Testis (tissue), 2 donors: ENCODE results near the gene SINHCAF.

Experiments
- POLR2A ChIP-seq: fragments of 450-650 bp; IDR thresholded peaks from one replicate; pipeline ENCODE4 v1.6.1; 2017; ENCODE audit warnings: antibody characterized with exemption, mild to moderate bottlenecking, moderate library complexity
- TF ChIP-seq, protein P1 (sequence below), 3 experiments: fragments of 450-650 bp in 2 of 3; fragments of 200-600 bp in 1 of 3; sonication (generic) in 1 of 3; IDR thresholded peaks; one replicate each; pipeline ENCODE4 v1.5.1; 2016 to 2019; ENCODE audit warnings: antibody characterized with exemption in 3 of 3, mild to moderate bottlenecking in 2 of 3, moderate library complexity in 1 of 3

DNA sequence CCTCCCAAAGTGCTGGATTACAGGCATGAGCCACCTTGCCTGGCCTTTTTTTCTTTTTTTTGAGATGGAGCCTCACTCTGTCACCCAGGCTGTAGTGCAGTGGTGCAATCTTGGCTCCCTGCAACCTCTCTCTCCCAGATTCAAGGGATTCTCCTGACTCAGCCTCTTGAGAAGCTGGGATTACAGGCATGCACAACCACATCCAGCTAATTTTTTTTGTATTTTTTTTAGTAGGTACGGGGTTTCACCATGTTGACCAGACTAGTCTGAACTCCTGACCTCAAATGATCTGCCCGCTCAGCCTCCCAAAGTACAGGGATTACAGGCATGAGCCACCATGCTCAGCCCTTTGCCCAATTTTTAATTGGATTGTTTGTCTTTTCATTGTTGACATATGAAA is 58.0 kb downstream of the SINHCAF start:
- TF ChIP-seq, protein P1, sequence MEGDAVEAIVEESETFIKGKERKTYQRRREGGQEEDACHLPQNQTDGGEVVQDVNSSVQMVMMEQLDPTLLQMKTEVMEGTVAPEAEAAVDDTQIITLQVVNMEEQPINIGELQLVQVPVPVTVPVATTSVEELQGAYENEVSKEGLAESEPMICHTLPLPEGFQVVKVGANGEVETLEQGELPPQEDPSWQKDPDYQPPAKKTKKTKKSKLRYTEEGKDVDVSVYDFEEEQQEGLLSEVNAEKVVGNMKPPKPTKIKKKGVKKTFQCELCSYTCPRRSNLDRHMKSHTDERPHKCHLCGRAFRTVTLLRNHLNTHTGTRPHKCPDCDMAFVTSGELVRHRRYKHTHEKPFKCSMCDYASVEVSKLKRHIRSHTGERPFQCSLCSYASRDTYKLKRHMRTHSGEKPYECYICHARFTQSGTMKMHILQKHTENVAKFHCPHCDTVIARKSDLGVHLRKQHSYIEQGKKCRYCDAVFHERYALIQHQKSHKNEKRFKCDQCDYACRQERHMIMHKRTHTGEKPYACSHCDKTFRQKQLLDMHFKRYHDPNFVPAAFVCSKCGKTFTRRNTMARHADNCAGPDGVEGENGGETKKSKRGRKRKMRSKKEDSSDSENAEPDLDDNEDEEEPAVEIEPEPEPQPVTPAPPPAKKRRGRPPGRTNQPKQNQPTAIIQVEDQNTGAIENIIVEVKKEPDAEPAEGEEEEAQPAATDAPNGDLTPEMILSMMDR (IDR thresholded peaks at IDR 0.05), result no peak
- TF ChIP-seq POLR2A, result no peak
